Hepatic stellate cell (primary cell): ENCODE data around the gene CACNA2D3.

ENCODE experiments used
- DNase-seq: peaks from one replicate; pipeline ENCODE4 v3.0.0; 2011; ENCODE audit warnings: low spot score

Gene CACNA2D3

GRCh38 chr3:54676087-54676486 lies 553.7 kb downstream of the CACNA2D3 start:
- no peak for DNase-seq

DNA sequence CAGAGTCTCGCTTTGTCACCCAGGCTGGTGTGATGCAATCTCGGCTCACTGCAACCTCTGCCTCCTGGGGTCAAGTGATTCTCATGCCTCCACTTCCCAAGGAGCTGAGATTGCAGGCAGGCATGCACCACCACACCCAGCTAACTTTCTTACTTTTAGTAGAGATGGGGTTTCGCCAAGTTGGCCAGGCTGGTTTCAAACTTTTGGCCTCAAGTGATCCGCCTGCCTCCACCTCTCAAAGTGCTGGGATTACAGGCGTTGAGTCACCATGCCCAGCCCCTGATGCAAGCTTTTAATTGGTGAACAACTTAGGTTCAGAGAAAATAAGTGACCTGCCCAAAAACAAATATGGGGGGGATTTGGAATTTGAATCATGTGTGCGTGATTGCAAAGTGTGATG lies 559.4 kb downstream of the CACNA2D3 start:
- no peak for DNase-seq

GRCh38 chr3:54685213-54685612 lies 562.9 kb downstream of the CACNA2D3 start:
- DNase-seq, result no peak

- DNase-seq, result no peak
Observed at GRCh38 chr3:54691289-54691771, 569.0 kb downstream of the CACNA2D3 start.

DNA sequence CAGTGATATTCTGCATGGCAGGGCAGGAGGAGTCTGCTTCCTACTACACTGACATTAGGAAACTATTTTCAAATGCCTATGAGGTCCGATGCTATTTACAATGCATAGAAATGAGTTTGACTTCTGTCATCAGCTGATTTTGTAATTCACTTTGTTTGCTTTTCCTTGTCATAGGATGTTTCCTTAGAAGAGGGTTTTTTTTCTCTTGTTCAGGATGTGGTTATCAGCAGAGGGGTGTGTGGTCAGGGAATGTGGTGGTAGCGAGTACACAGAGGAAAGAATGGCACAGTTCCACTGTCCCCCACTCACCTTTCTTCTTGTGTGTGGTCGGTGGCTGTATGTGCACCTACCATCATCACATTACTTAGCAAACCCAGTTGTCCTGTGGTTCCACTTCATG lies 574.0 kb downstream of the CACNA2D3 start:
- no peak for DNase-seq

- DNase-seq, result no peak
Observed at GRCh38 chr3:54698054-54698453, 575.7 kb downstream of the CACNA2D3 start.

GRCh38 chr3:54703923-54704322 lies 581.6 kb downstream of the CACNA2D3 start:
- DNase-seq, result no peak

DNA sequence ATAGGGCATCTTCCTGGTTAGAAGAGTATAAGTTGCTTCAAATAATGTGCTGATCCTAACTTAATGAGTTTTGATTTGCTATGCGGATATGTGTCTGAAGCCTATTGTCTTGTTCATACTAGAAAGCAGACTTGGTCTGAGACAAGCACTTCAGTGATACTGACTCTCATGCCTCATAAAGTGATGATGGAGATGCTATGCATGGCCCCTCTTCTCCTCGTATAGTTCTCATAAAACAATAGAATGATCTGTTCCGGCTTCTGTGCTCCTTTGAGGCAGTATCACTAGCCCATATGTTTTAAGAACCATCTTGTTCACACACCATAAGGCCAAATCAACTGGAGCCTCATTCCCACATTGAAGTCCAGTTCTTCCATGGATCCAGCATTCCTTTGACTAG lies 583.4 kb downstream of the CACNA2D3 start:
- no peak for DNase-seq

DNA sequence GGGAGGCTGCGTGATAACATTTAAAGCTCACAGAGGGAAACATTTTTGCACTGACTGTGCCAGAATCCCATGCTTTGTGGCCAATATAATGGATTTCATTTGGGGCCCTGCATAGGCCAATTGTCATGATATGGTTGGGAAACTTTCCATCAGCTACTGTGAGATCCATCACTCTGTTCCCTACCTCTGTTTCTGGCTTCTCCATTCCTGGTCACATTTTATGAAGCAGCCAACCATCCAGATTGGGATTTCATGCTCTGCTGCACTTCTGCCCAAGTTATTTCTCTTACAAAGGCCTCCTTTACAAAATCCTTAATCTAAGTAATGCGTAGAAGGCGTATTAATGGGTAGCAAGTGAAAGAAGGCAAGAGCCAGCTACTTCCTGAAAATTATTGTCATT lies 584.4 kb downstream of the CACNA2D3 start:
- no peak for DNase-seq

DNA sequence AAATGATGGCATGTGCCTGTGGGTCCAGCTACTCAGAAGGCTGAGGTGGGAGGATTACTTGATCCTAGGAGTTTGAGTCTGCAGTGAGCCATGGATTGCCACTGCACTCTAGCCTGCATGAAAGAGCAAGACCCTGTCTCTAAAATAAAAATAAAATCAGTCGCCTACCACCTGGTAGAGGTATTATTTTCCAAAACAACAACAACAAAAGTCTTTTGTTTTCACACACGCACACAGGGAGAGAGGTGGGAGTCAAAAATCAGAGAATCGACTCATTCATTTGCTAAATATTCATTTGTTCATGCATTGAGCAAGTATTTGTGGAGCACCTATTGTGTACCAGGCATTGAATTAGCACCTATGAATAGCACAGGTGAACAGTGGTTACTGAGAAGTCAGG lies 587.4 kb downstream of the CACNA2D3 start:
- DNase-seq, result no peak

DNA sequence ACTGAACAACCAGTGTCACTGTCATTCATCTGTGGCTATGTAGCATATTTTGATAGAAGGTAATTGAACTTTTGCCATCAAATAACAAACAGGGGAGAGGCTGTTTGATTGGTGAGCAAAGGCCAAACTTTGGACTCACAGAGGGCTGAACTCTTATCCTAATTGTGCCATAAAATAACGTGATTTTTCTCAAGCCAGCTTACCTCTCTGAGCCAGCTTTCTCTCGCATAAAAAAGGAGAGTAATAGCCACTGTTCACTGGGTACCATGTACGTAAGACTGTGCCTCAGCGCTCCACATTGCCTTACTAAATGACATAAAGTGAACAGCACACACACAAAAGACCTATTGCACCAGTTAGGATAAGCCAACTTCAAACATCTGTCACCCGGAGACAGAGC lies 588.6 kb downstream of the CACNA2D3 start:
- DNase-seq, result no peak

DNA sequence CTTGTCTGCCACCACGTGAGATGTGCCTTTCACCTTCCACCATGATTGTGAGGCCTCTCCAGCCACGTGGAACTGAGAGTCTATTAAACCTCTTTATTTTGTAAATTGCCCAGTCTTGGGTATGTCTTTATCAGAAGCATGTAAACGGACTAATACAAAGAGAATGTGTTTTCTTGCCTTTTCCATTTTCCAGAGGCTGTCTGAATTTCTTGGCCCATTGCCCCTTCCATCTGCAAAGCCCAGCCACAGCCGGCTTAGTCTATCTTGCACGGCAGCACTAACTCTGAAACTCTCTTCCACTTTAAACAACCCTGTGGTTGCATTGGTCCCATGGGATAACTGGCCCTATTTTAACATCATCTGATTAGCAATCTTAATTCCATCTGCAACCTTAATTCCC lies 590.2 kb downstream of the CACNA2D3 start:
- no peak for DNase-seq

GRCh38 chr3:54713031-54713430 lies 590.7 kb downstream of the CACNA2D3 start:
- no peak for DNase-seq

- DNase-seq, result no peak
Observed at GRCh38 chr3:54713455-54713854, 591.1 kb downstream of the CACNA2D3 start.

- DNase-seq, result no peak
Observed at GRCh38 chr3:54714035-54714434, 591.7 kb downstream of the CACNA2D3 start.

DNA sequence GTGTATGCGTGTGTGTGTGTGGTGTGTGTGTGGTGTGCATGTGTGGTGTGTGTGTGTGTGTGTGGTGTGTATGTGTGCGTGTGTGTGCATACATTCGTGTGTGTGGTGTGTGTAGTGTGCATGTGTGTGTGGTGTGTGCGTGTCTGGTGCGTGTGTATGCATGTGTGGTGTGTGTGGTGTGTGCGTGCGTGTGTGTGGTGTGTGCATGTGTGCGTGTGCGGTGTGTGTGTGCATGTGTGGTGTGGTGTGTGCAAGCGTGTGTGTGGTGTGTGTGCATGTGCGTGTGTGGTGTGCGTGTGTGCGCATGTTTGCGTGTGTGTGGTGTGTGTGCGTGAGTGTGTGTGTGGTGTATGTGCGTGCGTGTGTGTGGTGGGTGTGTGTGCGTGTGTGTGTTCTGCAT lies 595.2 kb downstream of the CACNA2D3 start:
- no peak for DNase-seq

DNA sequence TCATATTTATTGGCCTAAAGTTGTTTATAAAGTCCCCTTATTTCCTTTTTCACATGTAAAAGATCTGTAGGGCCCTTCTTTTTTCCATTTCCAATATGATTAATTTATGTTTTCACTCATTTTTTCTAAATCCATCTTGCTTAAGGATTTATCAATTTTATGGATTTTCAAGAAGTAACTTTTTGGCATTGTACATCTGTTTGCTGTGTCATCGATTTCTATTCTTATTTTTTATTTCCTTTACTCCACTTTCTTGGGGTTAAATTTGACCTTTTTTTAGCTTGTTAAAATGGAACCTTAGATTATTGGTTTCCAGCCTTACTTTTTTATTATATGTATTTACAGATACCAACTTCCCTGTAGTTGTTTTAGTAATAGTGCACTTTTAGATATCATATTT lies 597.6 kb downstream of the CACNA2D3 start:
- no peak for DNase-seq

- DNase-seq, result no peak
Observed at GRCh38 chr3:54720604-54721003, 598.3 kb downstream of the CACNA2D3 start.

DNA sequence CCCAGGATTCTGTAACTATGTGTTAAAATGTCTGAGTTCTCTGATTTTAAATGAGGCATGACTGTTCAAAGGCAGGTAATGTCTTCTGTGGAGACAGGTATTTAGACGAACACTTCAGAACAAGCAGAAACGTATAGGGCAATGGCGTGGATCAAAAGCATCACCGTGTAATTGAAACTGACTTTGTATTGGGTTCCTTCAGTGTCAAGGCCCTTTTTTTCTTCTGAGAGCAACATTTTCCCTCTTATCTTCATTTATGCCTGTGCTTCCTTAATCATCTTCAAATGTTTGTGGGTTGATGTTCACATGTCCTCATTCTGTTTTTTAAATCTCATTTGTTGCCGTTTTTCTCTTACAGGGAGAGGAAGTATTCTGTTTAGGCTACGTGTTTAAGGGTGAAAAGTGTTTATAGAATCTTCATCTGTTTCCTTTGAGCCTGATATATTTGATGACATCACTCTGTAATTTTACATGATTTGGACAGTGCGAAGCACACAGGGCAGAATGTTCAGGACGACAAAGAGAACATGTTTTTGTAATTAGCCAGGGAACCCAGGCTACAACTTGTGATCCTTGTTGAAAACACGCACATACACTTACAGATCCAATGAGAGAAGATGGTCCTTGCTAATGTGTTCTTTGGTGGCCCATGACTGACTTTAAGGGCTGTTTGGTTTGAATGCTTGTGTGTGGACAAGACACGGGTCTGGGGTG lies 609.5 kb downstream of the CACNA2D3 start:
- DNase-seq, result no peak

- no peak for DNase-seq
Observed at GRCh38 chr3:54733106-54734006, 611.0 kb downstream of the CACNA2D3 start.

- no peak for DNase-seq
Observed at GRCh38 chr3:54736459-54736858, 614.1 kb downstream of the CACNA2D3 start.

GRCh38 chr3:54743755-54744154 lies 621.4 kb downstream of the CACNA2D3 start:
- DNase-seq, result no peak

DNA sequence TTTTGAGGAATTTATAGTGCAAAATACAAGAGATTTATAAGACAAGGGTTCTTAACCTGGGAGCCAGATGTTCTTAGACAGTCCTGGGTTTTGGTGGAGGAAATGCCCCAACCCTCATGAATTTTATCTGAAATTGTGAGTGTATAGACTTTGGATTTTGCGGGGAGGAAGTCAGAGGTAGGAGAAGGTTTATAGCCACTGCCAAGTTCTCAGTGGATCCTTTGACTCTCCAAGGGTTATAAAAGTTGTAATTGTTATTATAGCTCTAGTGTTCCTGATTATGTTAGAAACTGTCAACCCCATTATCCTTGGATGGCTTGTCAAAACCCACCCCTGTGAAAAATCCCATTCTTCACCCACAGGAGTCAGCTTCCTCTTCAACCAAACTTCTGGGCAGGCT lies 621.9 kb downstream of the CACNA2D3 start:
- no peak for DNase-seq
